ENCODE data around the gene EIF1.

DNA sequence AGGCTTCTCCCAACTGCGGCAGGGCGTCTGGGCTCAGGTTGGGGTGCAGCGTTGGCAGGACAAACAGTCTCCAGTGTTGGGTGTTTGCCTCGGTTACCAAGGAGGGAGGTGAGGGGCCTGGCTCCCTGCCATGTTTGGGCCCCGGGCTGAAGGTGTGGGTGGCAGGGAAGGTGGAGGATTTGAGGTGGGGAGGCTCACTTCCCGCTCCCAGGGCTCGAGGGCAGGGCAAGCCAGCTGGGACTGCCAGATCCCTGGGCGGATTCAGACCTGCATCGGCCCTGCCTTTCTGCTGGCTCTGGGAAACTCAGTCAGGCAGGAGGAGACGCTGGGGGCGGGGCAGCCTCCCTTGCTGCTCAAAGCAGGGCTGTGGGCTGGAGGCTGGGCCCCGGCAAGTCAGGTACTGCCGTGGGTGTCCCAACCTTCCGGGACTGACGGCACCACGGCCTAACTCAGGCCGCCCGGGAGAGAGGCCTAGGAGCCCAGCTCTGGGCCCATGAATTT, 33.0 kb upstream of the EIF1 start:
- TF ChIP-seq, protein P1, sequence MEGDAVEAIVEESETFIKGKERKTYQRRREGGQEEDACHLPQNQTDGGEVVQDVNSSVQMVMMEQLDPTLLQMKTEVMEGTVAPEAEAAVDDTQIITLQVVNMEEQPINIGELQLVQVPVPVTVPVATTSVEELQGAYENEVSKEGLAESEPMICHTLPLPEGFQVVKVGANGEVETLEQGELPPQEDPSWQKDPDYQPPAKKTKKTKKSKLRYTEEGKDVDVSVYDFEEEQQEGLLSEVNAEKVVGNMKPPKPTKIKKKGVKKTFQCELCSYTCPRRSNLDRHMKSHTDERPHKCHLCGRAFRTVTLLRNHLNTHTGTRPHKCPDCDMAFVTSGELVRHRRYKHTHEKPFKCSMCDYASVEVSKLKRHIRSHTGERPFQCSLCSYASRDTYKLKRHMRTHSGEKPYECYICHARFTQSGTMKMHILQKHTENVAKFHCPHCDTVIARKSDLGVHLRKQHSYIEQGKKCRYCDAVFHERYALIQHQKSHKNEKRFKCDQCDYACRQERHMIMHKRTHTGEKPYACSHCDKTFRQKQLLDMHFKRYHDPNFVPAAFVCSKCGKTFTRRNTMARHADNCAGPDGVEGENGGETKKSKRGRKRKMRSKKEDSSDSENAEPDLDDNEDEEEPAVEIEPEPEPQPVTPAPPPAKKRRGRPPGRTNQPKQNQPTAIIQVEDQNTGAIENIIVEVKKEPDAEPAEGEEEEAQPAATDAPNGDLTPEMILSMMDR (conservative IDR thresholded peaks at IDR 0.05; ENCODE audit: low read depth in 2 of 2): no peak
- TF ChIP-seq EZH2 (IDR thresholded peaks at IDR 0.05; ENCODE audit: low read depth, unreplicated experiment): no peak
- no peak for TF ChIP-seq POLR2AphosphoS5 (IDR thresholded peaks at IDR 0.05; ENCODE audit: low read depth)
- TF ChIP-seq STAT1 (IDR thresholded peaks at IDR 0.05; ENCODE audit: unreplicated experiment): no peak
- TF ChIP-seq CREB1 (CRISPR knock-in tag; IDR thresholded peaks at IDR 0.05; ENCODE audit: low read depth): no peak
- no peak for TF ChIP-seq REST (IDR thresholded peaks at IDR 0.05; ENCODE audit: unreplicated experiment)

All from GM23338 (cell line).